GM23338 (cell line): ENCODE measurements around the gene TBC1D19. TPM values are rescaled to one million over a fixed set of nuclear protein-coding genes. Genes with fewer than 3 reads are reported as not detected.

Experiments used
- ATAC-seq: fragments of 200-7000 bp; cut with Tn5 transposase; 3 replicates; pipeline ENCODE4 v1.9.1; 2020
- DNase-seq: peaks from one replicate; pipeline ENCODE4 v3.0.0-alpha.2; 2015; ENCODE audit warnings: low spot score
- H2AFZ ChIP-seq: fragments of 200-600 bp; sonication (generic); 2 replicates; pipeline ENCODE4 v1.8.0; 2016; ENCODE audit warnings: antibody characterized with exemption, mild to moderate bottlenecking, moderate library complexity
- H3F3A ChIP-seq: fragments of 200-600 bp; sonication (generic); replicated peaks from 2 replicates; pipeline ENCODE4 v1.8.0; 2017; ENCODE audit warnings: antibody characterized with exemption, mixed run types, low read depth
- H3K27ac ChIP-seq: fragments of 200-600 bp; sonication (generic); 2 replicates; pipeline ENCODE4 v1.6.1; 2016; ENCODE audit warnings: low read depth
- H3K27me3 ChIP-seq: fragments of 200-600 bp; sonication (generic); 2 replicates; pipeline ENCODE4 v1.8.0; 2016; ENCODE audit warnings: mild to moderate bottlenecking, mixed run types, moderate library complexity; ENCODE audit not compliant: insufficient read depth
- H3K36me3 ChIP-seq: fragments of 200-600 bp; sonication (generic); 2 replicates; pipeline ENCODE4 v1.8.0; 2016; ENCODE audit warnings: mild to moderate bottlenecking; ENCODE audit not compliant: insufficient read depth
- H3K4me1 ChIP-seq: fragments of 200-600 bp; sonication (generic); 2 replicates; pipeline ENCODE4 v1.8.0; 2016; ENCODE audit warnings: mild to moderate bottlenecking, moderate library complexity; ENCODE audit not compliant: insufficient read depth
- H3K4me2 ChIP-seq: fragments of 200-600 bp; sonication (generic); 2 replicates; pipeline ENCODE4 v1.7.1; 2017; ENCODE audit warnings: mixed run types
- H3K4me3 ChIP-seq: fragments of 200-600 bp; sonication (generic); 2 replicates; pipeline ENCODE4 v1.6.1; 2016; ENCODE audit warnings: mixed run types
- H3K79me2 ChIP-seq: fragments of 200-600 bp; sonication (generic); replicated peaks from 2 replicates; pipeline ENCODE4 v1.8.0; 2017; ENCODE audit warnings: mild to moderate bottlenecking; ENCODE audit not compliant: insufficient read depth
- H3K9me2 ChIP-seq: fragments of 200-600 bp; sonication (generic); 2 replicates; pipeline ENCODE4 v1.8.0; 2017; ENCODE audit not compliant: insufficient read depth
- H4K20me1 ChIP-seq: fragments of 200-600 bp; sonication (generic); replicated peaks from 2 replicates; pipeline ENCODE4 v1.8.0; 2017; ENCODE audit warnings: mild to moderate bottlenecking; ENCODE audit not compliant: insufficient read depth
- H3K27ac Mint-ChIP-seq: 2 replicates; pipeline ENCODE4 v1.8.0; 2020; ENCODE audit warnings: inconsistent platforms, mild to moderate bottlenecking, moderate library complexity, mixed read lengths
- H3K27me3 Mint-ChIP-seq: 3 replicates; pipeline ENCODE4 v1.8.0; 2022; ENCODE audit warnings: low read depth, mild to moderate bottlenecking, moderate library complexity, mixed read lengths, inconsistent platforms; ENCODE audit not compliant: insufficient read depth, poor library complexity
- H3K36me3 Mint-ChIP-seq: 3 replicates; pipeline ENCODE4 v1.8.0; 2021; ENCODE audit warnings: low read depth, mild to moderate bottlenecking, inconsistent platforms, moderate library complexity, mixed read lengths
- H3K4me1 Mint-ChIP-seq: 3 replicates; pipeline ENCODE4 v1.8.0; 2020; ENCODE audit warnings: mild to moderate bottlenecking, inconsistent platforms, mixed read lengths
- H3K4me3 Mint-ChIP-seq: 3 replicates; pipeline ENCODE4 v1.8.0; 2021; ENCODE audit warnings: moderate library complexity, mild to moderate bottlenecking, inconsistent platforms, mixed read lengths
- H3K9me3 Mint-ChIP-seq: 3 replicates; pipeline ENCODE4 v1.8.0; 2020; ENCODE audit warnings: moderate library complexity, mild to moderate bottlenecking, inconsistent platforms, mixed read lengths
- CREB1 ChIP-seq: fragments of 250-450 bp; sonication (Bioruptor Pico); IDR thresholded peaks from 2 replicates; pipeline ENCODE4 v1.5.0; 2020; ENCODE audit warnings: low read depth, mild to moderate bottlenecking, moderate library complexity
- CTCF ChIP-seq, 2 experiments: fragments of 200-600 bp in 1 of 2; sonication (generic) in 1 of 2; conservative IDR thresholded peaks; 2 replicates each; pipeline versions ENCODE4 v1.5.1 to v1.6.1; 2016 to 2017; ENCODE audit warnings: antibody characterized with exemption in 2 of 2, low read depth in 2 of 2, mild to moderate bottlenecking in 2 of 2, moderate library complexity in 1 of 2
- ETS1 ChIP-seq: IDR thresholded peaks from 2 replicates; pipeline ENCODE4 v1.6.1; 2016; ENCODE audit warnings: antibody characterized with exemption
- EZH2 ChIP-seq: fragments of 200-600 bp; sonication (generic); IDR thresholded peaks from one replicate; pipeline ENCODE4 v1.8.0; 2017; ENCODE audit warnings: antibody characterized with exemption, mild to moderate bottlenecking, low read depth; ENCODE audit not compliant: unreplicated experiment
- EZH2phosphoT487 ChIP-seq: fragments of 200-600 bp; sonication (generic); IDR thresholded peaks from one replicate; pipeline ENCODE4 v1.8.1; 2018; ENCODE audit warnings: antibody characterized with exemption; ENCODE audit not compliant: unreplicated experiment
- JUNB ChIP-seq: IDR thresholded peaks from one replicate; pipeline ENCODE4 v1.6.1; 2016; ENCODE audit warnings: antibody characterized with exemption; ENCODE audit not compliant: unreplicated experiment
- NANOG ChIP-seq: IDR thresholded peaks from 2 replicates; pipeline ENCODE4 v1.6.1; 2016; ENCODE audit warnings: antibody characterized with exemption, borderline replicate concordance
- POLR2AphosphoS5 ChIP-seq: IDR thresholded peaks from 2 replicates; pipeline ENCODE4 v1.6.1; 2016; ENCODE audit warnings: antibody characterized with exemption, low read depth
- REST ChIP-seq: IDR thresholded peaks from one replicate; pipeline ENCODE4 v1.6.1; 2018; ENCODE audit warnings: antibody characterized with exemption; ENCODE audit not compliant: unreplicated experiment
- STAT1 ChIP-seq: IDR thresholded peaks from one replicate; pipeline ENCODE4 v1.6.1; 2016; ENCODE audit warnings: antibody characterized with exemption; ENCODE audit not compliant: unreplicated experiment
- ZNF114 ChIP-seq: fragments of 250-450 bp; sonication (Bioruptor Pico); IDR thresholded peaks from 2 replicates; pipeline ENCODE4 v1.5.0; 2020; ENCODE audit warnings: mild to moderate bottlenecking, moderate library complexity
- ZNF331 ChIP-seq: fragments of 250-450 bp; sonication (Bioruptor Pico); IDR thresholded peaks from 2 replicates; pipeline ENCODE4 v1.5.0; 2020; ENCODE audit warnings: low read depth, mild to moderate bottlenecking, moderate library complexity
- ZNF462 ChIP-seq: fragments of 250-450 bp; sonication (Bioruptor Pico); IDR thresholded peaks from 2 replicates; pipeline ENCODE4 v1.5.0; 2020; ENCODE audit warnings: mild to moderate bottlenecking, moderate library complexity
- polyA plus RNA-seq: library from polyadenylated mRNA; unstranded; fragments of >200 nt; fragmentation: Nextera tagmentation; extraction: Ambion mirVana; gene quantifications from 2 replicates; pipeline ENCODE4 v1.2.1, GENCODE V29; 2016
- total RNA-seq: library from RNA; depleted of rRNA; stranded (reverse); fragments of >200 nt; shearing (Covaris generic); gene quantifications from 2 replicates; pipeline ENCODE4 v1.2.3, GENCODE V29; 2014

The TBC1D19 gene
- total and polyA plus RNA-seq, 2 experiments from 2014 or later = 1.9 to 4.3 TPM

- no peaks in the 10 kb centered on the region for H3K27me3 Mint-ChIP-seq
- Histone ChIP-seq H3F3A (no peaks in the 10 kb centered on the region), H3K4me3 (no peak overlapping the region), H3K79me2 (no peaks in the 10 kb centered on the region), H3K27me3 (no peaks in the 10 kb centered on the region), H3K9me2 (peaks cover 8% of the 10 kb centered on the region; the same call in 1 of the 2 replicates), H4K20me1 (no peaks in the 10 kb centered on the region), H3K27ac (no peak overlapping the region), H3K4me1 (peaks cover 12% of the 10 kb centered on the region; the same call in 1 of the 2 replicates), H3K36me3 (0 out of 2 replicates have a peak, but pooled peaks cover 4% of the 10 kb centered on the region), H3K4me2 (no peak overlapping the region), H2AFZ (no peak overlapping the region)
- no peak overlapping the region for H3K4me3 Mint-ChIP-seq
- peaks cover 16% of the 10 kb centered on the region for H3K4me1 Mint-ChIP-seq
- no peak for DNase-seq
- peaks cover 44% of the 10 kb centered on the region for H3K9me3 Mint-ChIP-seq
- TF ChIP-seq ZNF331 (no peak), EZH2 (no peak), NANOG (no peak), ZNF462 (CRISPR knock-in tag) (no peak), EZH2phosphoT487 (no peak), ETS1 (no peak), CTCF (conservative IDR thresholded peaks at IDR 0.05; ENCODE audit: low read depth in 2 of 2) (no peak), CREB1 (CRISPR knock-in tag) (no peak), POLR2AphosphoS5 (no peak), ZNF114 (CRISPR knock-in tag) (no peak), JUNB (no peak), REST (no peak), STAT1 (no peak)
- no peak overlapping the region for H3K27ac Mint-ChIP-seq
- ATAC-seq = no peak
- peaks cover 48% of the 10 kb centered on the region for H3K36me3 Mint-ChIP-seq
These were observed 106.6 kb downstream of the TBC1D19 start for GRCh38 chr4:26690506-26690905.
